Dedifferentiated amniotic fluid mesenchymal stem cell (primary cell): ENCODE measurements around the gene NPEPPS.
"Not testable (repeated sequence)": the region's sequence is repeated elsewhere in the genome, so short reads cannot be mapped to it uniquely, and the experiment has no call there.

Source experiments
- DNase-seq: peaks from one replicate; pipeline ENCODE4 v3.0.0-alpha.2; 2016; ENCODE audit errors: extremely low spot score

NPEPPS gene

GRCh38 chr17:47530557-47531232 is at the start of gene NPEPPS:
NPEPPS (plus strand) TSS chr17:47531108; CDS start chr17:47531301, 193 bp downstream.
- DNase-seq: peak; percentile 59

- not testable (repeated sequence) for DNase-seq
These were observed 39.1 kb upstream of the NPEPPS start for GRCh38 chr17:47491841-47492212.

- not testable (repeated sequence) for DNase-seq
These were observed 31.8 kb upstream of the NPEPPS start for GRCh38 chr17:47499074-47499473.

- DNase-seq: not testable (repeated sequence)
These were observed 31.4 kb upstream of the NPEPPS start for GRCh38 chr17:47499494-47499893.

- DNase-seq: not testable (repeated sequence)
These were observed 30.3 kb upstream of the NPEPPS start for GRCh38 chr17:47500620-47501019.

GRCh38 chr17:47502122-47502731 is 28.7 kb upstream of the NPEPPS start:
- not testable (repeated sequence) for DNase-seq

- DNase-seq: peak; percentile 32
These were observed 28.0 kb upstream of the NPEPPS start for GRCh38 chr17:47502776-47503455.

- DNase-seq: not testable (repeated sequence)
These were observed 19.2 kb upstream of the NPEPPS start for GRCh38 chr17:47511701-47512146.

- not testable (repeated sequence) for DNase-seq
These were observed 17.6 kb upstream of the NPEPPS start for GRCh38 chr17:47513301-47513700.

GRCh38 chr17:47518880-47519279 is 12.0 kb upstream of the NPEPPS start:
- not testable (repeated sequence) for DNase-seq

GRCh38 chr17:47519365-47519764 is 11.5 kb upstream of the NPEPPS start:
- not testable (repeated sequence) for DNase-seq

GRCh38 chr17:47520279-47520678 is 10.6 kb upstream of the NPEPPS start:
- DNase-seq: not testable (repeated sequence)

GRCh38 chr17:47521434-47521833 is 9.5 kb upstream of the NPEPPS start:
- DNase-seq: not testable (repeated sequence)

- DNase-seq: not testable (repeated sequence)
These were observed 8.6 kb upstream of the NPEPPS start for GRCh38 chr17:47522341-47522740.

- DNase-seq: not testable (repeated sequence)
These were observed 419 bp downstream of the NPEPPS start for GRCh38 chr17:47531233-47531820.

- not testable (repeated sequence) for DNase-seq
These were observed 8.2 kb downstream of the NPEPPS start for GRCh38 chr17:47539085-47539484.

- not testable (repeated sequence) for DNase-seq
These were observed 10.8 kb downstream of the NPEPPS start for GRCh38 chr17:47541676-47542075.

- DNase-seq: not testable (repeated sequence)
These were observed 13.4 kb downstream of the NPEPPS start for GRCh38 chr17:47544327-47544726.

GRCh38 chr17:47554733-47555132 is 23.8 kb downstream of the NPEPPS start:
- not testable (repeated sequence) for DNase-seq

GRCh38 chr17:47556108-47556507 is 25.2 kb downstream of the NPEPPS start:
- DNase-seq: not testable (repeated sequence)

GRCh38 chr17:47560517-47561043 is 29.7 kb downstream of the NPEPPS start:
- DNase-seq: not testable (repeated sequence)
